GM12878 (cell line): Measurements from ENCODE around the gene APLN.

Experiments used
- BCL11A ChIP-seq: IDR thresholded peaks from 2 replicates; pipeline ENCODE4 v1.6.1; 2011; ENCODE audit warnings: low read depth, low read length
- JUND ChIP-seq: IDR thresholded peaks from 2 replicates; pipeline ENCODE4 v1.6.1; 2012; ENCODE audit warnings: low read depth, mild to moderate bottlenecking, low read length, improper control_type of control experiment, moderate library complexity
- MXI1 ChIP-seq: fragments of 150-350 bp; IDR thresholded peaks from 2 replicates; pipeline ENCODE4 v1.6.1; 2011; ENCODE audit warnings: low read depth, mild to moderate bottlenecking, inconsistent platforms, low read length, improper control_type of control experiment
- RAD21 ChIP-seq: IDR thresholded peaks from 2 replicates; pipeline ENCODE4 v1.6.1; 2011; ENCODE audit warnings: mild to moderate bottlenecking, low read depth, low read length, moderate library complexity; ENCODE audit not compliant: insufficient read depth
- STAT1 ChIP-seq: fragments of 450-650 bp; conservative IDR thresholded peaks from 2 replicates; pipeline ENCODE4 v1.6.1; 2014; ENCODE audit warnings: antibody characterized with exemption, mild to moderate bottlenecking
- TF ChIP-seq, protein P1 (sequence below): fragments of 450-650 bp; IDR thresholded peaks from 2 replicates; pipeline ENCODE4 v1.6.1; 2016; ENCODE audit warnings: mild to moderate bottlenecking, moderate library complexity, borderline replicate concordance
- TF ChIP-seq, protein P2 (sequence below): IDR thresholded peaks from 2 replicates; pipeline ENCODE4 v1.6.1; 2012; ENCODE audit warnings: low read depth, low read length, improper control_type of control experiment

DNA sequence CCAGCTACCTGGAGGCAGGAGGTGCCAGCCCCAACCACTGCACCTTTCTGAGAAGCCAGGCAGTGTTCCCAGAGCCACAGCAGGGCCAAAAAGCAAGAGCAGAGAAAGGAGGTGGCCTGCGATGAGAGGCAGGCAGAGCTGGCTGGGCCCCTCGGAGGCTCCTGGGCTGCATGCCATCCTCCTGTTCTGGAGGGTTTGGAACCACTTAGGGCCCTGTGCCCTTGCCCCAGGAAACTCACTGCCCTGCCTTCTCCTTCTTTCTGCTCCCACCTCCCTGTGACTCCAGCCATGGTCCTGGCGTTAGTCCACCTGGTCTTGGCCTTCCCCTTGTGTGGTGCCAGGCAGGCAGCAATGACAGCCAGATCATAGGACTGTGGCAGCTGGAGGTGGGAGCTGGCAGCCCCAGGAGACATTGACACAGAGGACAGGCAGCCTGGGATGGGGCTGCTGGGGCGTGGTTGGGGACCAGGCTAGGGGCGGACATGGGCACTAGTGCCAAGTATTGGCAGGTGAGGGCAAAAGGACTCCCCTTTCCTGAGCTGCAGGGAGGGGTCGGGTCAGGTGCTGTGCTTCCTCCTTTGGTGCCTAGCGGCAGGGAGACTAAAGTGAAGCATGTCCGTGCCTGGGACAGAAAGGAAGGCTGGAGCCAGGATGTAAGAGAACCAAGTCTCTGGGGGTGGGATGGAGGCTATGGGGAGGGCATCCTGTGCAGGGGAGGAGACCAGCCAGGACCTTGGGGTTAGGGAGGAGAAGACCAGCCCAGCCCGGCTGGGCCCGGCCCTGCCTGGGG is 1.4 kb downstream of the APLN start:
- TF ChIP-seq MXI1 (no peak), JUND (no peak), RAD21 (no peak), STAT1 (no peak), BCL11A (no peak)
- TF ChIP-seq, protein P1, sequence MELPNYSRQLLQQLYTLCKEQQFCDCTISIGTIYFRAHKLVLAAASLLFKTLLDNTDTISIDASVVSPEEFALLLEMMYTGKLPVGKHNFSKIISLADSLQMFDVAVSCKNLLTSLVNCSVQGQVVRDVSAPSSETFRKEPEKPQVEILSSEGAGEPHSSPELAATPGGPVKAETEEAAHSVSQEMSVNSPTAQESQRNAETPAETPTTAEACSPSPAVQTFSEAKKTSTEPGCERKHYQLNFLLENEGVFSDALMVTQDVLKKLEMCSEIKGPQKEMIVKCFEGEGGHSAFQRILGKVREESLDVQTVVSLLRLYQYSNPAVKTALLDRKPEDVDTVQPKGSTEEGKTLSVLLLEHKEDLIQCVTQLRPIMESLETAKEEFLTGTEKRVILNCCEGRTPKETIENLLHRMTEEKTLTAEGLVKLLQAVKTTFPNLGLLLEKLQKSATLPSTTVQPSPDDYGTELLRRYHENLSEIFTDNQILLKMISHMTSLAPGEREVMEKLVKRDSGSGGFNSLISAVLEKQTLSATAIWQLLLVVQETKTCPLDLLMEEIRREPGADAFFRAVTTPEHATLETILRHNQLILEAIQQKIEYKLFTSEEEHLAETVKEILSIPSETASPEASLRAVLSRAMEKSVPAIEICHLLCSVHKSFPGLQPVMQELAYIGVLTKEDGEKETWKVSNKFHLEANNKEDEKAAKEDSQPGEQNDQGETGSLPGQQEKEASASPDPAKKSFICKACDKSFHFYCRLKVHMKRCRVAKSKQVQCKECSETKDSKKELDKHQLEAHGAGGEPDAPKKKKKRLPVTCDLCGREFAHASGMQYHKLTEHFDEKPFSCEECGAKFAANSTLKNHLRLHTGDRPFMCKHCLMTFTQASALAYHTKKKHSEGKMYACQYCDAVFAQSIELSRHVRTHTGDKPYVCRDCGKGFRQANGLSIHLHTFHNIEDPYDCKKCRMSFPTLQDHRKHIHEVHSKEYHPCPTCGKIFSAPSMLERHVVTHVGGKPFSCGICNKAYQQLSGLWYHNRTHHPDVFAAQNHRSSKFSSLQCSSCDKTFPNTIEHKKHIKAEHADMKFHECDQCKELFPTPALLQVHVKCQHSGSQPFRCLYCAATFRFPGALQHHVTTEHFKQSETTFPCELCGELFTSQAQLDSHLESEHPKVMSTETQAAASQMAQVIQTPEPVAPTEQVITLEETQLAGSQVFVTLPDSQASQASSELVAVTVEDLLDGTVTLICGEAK: no peak
- TF ChIP-seq, protein P2, sequence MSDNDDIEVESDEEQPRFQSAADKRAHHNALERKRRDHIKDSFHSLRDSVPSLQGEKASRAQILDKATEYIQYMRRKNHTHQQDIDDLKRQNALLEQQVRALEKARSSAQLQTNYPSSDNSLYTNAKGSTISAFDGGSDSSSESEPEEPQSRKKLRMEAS: no peak
